ENCODE data around the gene WDTC1. TPM values are rescaled to one million over a fixed set of nuclear protein-coding genes. Genes with fewer than 3 reads are reported as not detected.

The WDTC1 gene
- total RNA-seq, 1 experiment from 2014 or later: 26.6 TPM

DNA sequence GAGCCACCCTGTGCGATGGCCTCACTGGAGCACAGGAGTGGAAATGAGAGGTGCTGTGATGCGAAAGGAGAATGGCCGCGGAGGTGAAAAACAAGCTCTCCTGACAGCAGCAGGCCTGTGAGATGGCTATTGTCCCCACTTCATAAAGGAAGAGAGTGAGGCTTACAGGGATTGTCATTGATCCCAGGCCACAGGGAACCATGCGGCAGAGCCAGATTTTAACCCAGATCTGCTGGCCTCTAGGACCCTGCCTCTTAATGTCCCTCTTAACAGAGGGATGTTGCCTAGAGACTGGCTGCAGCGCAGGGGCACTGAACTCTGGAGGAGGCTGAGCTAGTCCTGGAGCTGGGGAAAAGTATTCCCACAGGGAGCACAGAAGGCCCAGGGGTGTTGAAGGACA lies 104.3 kb downstream of the WDTC1 start:
- Histone ChIP-seq H3K4me3 (replicated peaks in 1 of 2; ENCODE audit: low read depth in 1 of 2, low read length in 2 of 2) (no peak overlapping the region), H3K4me2 (ENCODE audit: low read length) (no peak overlapping the region), H3K79me2 (ENCODE audit: insufficient read depth, low read length) (peaks cover 16% of the 10 kb centered on the region; the same call in 1 of the 2 replicates), H2AFZ (ENCODE audit: low read depth, low read length, poor library complexity, severe bottlenecking) (no peak overlapping the region), H3K9ac (ENCODE audit: low read length) (no peak overlapping the region), H3K36me3 (ENCODE audit: control insufficient read depth in 1 of 2, insufficient read depth in 2 of 2, low read length in 2 of 2) (peaks cover 8 to 14% of the 10 kb centered on the region in 2 experiments; a peak in 2 of 4 replicates), H3K27ac (ENCODE audit: low read depth, low read length) (no peak overlapping the region), H4K20me1 (ENCODE audit: insufficient read depth) (no peaks in the 10 kb centered on the region), H3K9me2 (ENCODE audit: insufficient read depth) (no peaks in the 10 kb centered on the region), H3K27me3 (ENCODE audit: insufficient read depth, low read length) (no peaks in the 10 kb centered on the region), H3K4me1 (ENCODE audit: control insufficient read depth in 1 of 2, insufficient read depth in 2 of 2, low read length in 2 of 2) (peaks cover 20 to 46% of the 10 kb centered on the region in 2 experiments), H3K9me3 (ENCODE audit: control insufficient read depth in 1 of 2, insufficient read depth in 1 of 2, low read depth in 1 of 2, low read length in 2 of 2) (no peaks in the 10 kb centered on the region)
- TF ChIP-seq, protein P1, sequence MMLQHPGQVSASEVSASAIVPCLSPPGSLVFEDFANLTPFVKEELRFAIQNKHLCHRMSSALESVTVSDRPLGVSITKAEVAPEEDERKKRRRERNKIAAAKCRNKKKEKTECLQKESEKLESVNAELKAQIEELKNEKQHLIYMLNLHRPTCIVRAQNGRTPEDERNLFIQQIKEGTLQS (IDR thresholded peaks at IDR 0.05): no peak
- TF ChIP-seq ZFX (IDR thresholded peaks at IDR 0.05) (no peak), POLR2AphosphoS5 (IDR thresholded peaks at IDR 0.05; ENCODE audit: low read depth, low read length) (no peak), YY1 (IDR thresholded peaks at IDR 0.05; ENCODE audit: extremely low read depth, insufficient replicate concordance, low read depth, low read length) (no peak), ELF1 (IDR thresholded peaks at IDR 0.05; ENCODE audit: borderline replicate concordance, low read depth) (no peak), CBX3 (IDR thresholded peaks at IDR 0.05; ENCODE audit: low read depth) (no peak), ZNF274 (IDR thresholded peaks at IDR 0.05; ENCODE audit: low read depth, low read length) (no peak), CEBPB (IDR thresholded peaks at IDR 0.05; ENCODE audit: low read depth) (no peak), SIN3A (IDR thresholded peaks at IDR 0.05; ENCODE audit: low read depth) (no peak), EZH2 (IDR thresholded peaks at IDR 0.05) (no peak)
- TF ChIP-seq, protein P2, sequence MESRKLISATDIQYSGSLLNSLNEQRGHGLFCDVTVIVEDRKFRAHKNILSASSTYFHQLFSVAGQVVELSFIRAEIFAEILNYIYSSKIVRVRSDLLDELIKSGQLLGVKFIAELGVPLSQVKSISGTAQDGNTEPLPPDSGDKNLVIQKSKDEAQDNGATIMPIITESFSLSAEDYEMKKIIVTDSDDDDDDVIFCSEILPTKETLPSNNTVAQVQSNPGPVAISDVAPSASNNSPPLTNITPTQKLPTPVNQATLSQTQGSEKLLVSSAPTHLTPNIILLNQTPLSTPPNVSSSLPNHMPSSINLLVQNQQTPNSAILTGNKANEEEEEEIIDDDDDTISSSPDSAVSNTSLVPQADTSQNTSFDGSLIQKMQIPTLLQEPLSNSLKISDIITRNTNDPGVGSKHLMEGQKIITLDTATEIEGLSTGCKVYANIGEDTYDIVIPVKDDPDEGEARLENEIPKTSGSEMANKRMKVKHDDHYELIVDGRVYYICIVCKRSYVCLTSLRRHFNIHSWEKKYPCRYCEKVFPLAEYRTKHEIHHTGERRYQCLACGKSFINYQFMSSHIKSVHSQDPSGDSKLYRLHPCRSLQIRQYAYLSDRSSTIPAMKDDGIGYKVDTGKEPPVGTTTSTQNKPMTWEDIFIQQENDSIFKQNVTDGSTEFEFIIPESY (IDR thresholded peaks at IDR 0.05; ENCODE audit: extremely low read depth, insufficient replicate concordance, low read length): no peak
- TF ChIP-seq, protein P3, sequence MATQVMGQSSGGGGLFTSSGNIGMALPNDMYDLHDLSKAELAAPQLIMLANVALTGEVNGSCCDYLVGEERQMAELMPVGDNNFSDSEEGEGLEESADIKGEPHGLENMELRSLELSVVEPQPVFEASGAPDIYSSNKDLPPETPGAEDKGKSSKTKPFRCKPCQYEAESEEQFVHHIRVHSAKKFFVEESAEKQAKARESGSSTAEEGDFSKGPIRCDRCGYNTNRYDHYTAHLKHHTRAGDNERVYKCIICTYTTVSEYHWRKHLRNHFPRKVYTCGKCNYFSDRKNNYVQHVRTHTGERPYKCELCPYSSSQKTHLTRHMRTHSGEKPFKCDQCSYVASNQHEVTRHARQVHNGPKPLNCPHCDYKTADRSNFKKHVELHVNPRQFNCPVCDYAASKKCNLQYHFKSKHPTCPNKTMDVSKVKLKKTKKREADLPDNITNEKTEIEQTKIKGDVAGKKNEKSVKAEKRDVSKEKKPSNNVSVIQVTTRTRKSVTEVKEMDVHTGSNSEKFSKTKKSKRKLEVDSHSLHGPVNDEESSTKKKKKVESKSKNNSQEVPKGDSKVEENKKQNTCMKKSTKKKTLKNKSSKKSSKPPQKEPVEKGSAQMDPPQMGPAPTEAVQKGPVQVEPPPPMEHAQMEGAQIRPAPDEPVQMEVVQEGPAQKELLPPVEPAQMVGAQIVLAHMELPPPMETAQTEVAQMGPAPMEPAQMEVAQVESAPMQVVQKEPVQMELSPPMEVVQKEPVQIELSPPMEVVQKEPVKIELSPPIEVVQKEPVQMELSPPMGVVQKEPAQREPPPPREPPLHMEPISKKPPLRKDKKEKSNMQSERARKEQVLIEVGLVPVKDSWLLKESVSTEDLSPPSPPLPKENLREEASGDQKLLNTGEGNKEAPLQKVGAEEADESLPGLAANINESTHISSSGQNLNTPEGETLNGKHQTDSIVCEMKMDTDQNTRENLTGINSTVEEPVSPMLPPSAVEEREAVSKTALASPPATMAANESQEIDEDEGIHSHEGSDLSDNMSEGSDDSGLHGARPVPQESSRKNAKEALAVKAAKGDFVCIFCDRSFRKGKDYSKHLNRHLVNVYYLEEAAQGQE (IDR thresholded peaks at IDR 0.05; ENCODE audit: low read depth): no peak
- TF ChIP-seq, protein P4, sequence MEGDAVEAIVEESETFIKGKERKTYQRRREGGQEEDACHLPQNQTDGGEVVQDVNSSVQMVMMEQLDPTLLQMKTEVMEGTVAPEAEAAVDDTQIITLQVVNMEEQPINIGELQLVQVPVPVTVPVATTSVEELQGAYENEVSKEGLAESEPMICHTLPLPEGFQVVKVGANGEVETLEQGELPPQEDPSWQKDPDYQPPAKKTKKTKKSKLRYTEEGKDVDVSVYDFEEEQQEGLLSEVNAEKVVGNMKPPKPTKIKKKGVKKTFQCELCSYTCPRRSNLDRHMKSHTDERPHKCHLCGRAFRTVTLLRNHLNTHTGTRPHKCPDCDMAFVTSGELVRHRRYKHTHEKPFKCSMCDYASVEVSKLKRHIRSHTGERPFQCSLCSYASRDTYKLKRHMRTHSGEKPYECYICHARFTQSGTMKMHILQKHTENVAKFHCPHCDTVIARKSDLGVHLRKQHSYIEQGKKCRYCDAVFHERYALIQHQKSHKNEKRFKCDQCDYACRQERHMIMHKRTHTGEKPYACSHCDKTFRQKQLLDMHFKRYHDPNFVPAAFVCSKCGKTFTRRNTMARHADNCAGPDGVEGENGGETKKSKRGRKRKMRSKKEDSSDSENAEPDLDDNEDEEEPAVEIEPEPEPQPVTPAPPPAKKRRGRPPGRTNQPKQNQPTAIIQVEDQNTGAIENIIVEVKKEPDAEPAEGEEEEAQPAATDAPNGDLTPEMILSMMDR (IDR thresholded peaks at IDR 0.05 in 2 of 3, conservative IDR thresholded peaks at IDR 0.05 in 1 of 3; ENCODE audit: borderline replicate concordance in 1 of 3, insufficient read depth in 1 of 3, low read depth in 2 of 3, low read length in 2 of 3): no peak
- TF ChIP-seq, protein P5, sequence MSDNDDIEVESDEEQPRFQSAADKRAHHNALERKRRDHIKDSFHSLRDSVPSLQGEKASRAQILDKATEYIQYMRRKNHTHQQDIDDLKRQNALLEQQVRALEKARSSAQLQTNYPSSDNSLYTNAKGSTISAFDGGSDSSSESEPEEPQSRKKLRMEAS (IDR thresholded peaks at IDR 0.05): no peak
- intact Hi-C loops (cut with micrococcal nuclease): no loop called here
- CTCF ChIA-PET: interaction anchor here (0.7 kb wide), 1 partner anchor 56 kb away, joined by 5 read pairs; no protein-coding TSS in a partner anchor
- RAD21 ChIA-PET (ENCODE audit: low non-redundant PET in 1 of 2, low total read pairs in 2 of 2, uncharacterized antibody in 2 of 2, unreplicated experiment in 2 of 2): no interaction called here
- BruUV-seq (replicated peaks): no TSS peak
- ATAC-seq: no peak
- no peak for DNase-seq (ENCODE audit: low read depth, low spot score)
- POLR2A ChIA-PET: interaction anchor here (0.8 kb wide), 1 partner anchor 27 kb away, joined by 4 read pairs; no protein-coding TSS in a partner anchor

All from HCT116 (cell line).